HG02943 (cell line): ENCODE measurements around the gene TRPC3.

Experiments
- ATAC-seq: cut with Tn5 transposase; IDR thresholded peaks from one replicate; pipeline ENCODE4 v1.9.1; 2021; ENCODE audit warnings: mild to moderate bottlenecking, low read depth, moderate library complexity; ENCODE audit not compliant: unreplicated experiment

TRPC3 gene

GRCh38 chr4:121951521-121952110 is at the start of gene TRPC3:
TSS of gene TRPC3 (minus strand) at chr4:121952060. CDS start at chr4:121951680, 380 bp downstream.
- peak; percentile 26 for ATAC-seq

- ATAC-seq: no peak
These were observed 49.0 kb upstream of the TRPC3 start for GRCh38 chr4:122000849-122001248.

GRCh38 chr4:121998024-121998423 is 46.2 kb upstream of the TRPC3 start:
- ATAC-seq: no peak

GRCh38 chr4:121995790-121996537 is 44.1 kb upstream of the TRPC3 start:
- no peak for ATAC-seq

- ATAC-seq: no peak
These were observed 40.1 kb upstream of the TRPC3 start for GRCh38 chr4:121991968-121992367.

- ATAC-seq: no peak
These were observed 38.6 kb upstream of the TRPC3 start for GRCh38 chr4:121990489-121990888.

- ATAC-seq: no peak
These were observed 37.9 kb upstream of the TRPC3 start for GRCh38 chr4:121989715-121990114.

- no peak for ATAC-seq
These were observed 37.1 kb upstream of the TRPC3 start for GRCh38 chr4:121988950-121989349.

GRCh38 chr4:121980643-121981042 is 28.8 kb upstream of the TRPC3 start:
- no peak for ATAC-seq

GRCh38 chr4:121978172-121978516 is 26.3 kb upstream of the TRPC3 start:
- ATAC-seq: peak; percentile 59

- ATAC-seq: peak; percentile 99
These were observed 25.7 kb upstream of the TRPC3 start for GRCh38 chr4:121977251-121978171.

GRCh38 chr4:121975784-121976183 is 23.9 kb upstream of the TRPC3 start:
- no peak for ATAC-seq

GRCh38 chr4:121973816-121974215 is 22.0 kb upstream of the TRPC3 start:
- no peak for ATAC-seq

GRCh38 chr4:121968859-121969258 is 17.0 kb upstream of the TRPC3 start:
- ATAC-seq: no peak

GRCh38 chr4:121964958-121965357 is 13.1 kb upstream of the TRPC3 start:
- ATAC-seq: no peak

GRCh38 chr4:121960818-121961217 is 9.0 kb upstream of the TRPC3 start:
- no peak for ATAC-seq

- no peak for ATAC-seq
These were observed 6.9 kb upstream of the TRPC3 start for GRCh38 chr4:121958777-121959176.

- ATAC-seq: no peak
These were observed 5.4 kb upstream of the TRPC3 start for GRCh38 chr4:121957266-121957665.

- ATAC-seq: no peak
These were observed 2.0 kb upstream of the TRPC3 start for GRCh38 chr4:121953860-121954259.

GRCh38 chr4:121952290-121952689 is 430 bp upstream of the TRPC3 start:
- no peak for ATAC-seq
